GM18951 (cell line): ENCODE results near the gene IGFBP2.

Experiments
- POLR2A ChIP-seq: IDR thresholded peaks from 4 replicates; pipeline ENCODE4 v1.6.1; 2011; ENCODE audit warnings: mild to moderate bottlenecking; ENCODE audit not compliant: insufficient read length, insufficient read depth; ENCODE audit errors: extremely low read depth
- in situ Hi-C: fragments of 300-500 bp; cut with MboI; formaldehyde crosslinking; loops from one replicate; pipeline ENCODE4 v1.12.0; 2022; ENCODE audit warnings: low sequenced_read_pairs, mixed read lengths, inconsistent platforms; ENCODE audit not compliant: unreplicated experiment

The IGFBP2 gene

GRCh38 chr2:216665242-216665641, 32.0 kb downstream of the IGFBP2 start:
- no peak for TF ChIP-seq POLR2A
- in situ Hi-C loops: loop anchor here (5.0 kb wide), 1 partner anchor 148 kb away; no protein-coding TSS in a partner anchor

- no peak for TF ChIP-seq POLR2A
- in situ Hi-C loops: loop anchor here (5.0 kb wide), 1 partner anchor 148 kb away; no protein-coding TSS in a partner anchor
Observed at GRCh38 chr2:216665717-216666116, 32.5 kb downstream of the IGFBP2 start.

- no peak for TF ChIP-seq POLR2A
- in situ Hi-C loops: loop anchor here (5.0 kb wide), 1 partner anchor 149 kb away; no protein-coding TSS in a partner anchor
Observed at GRCh38 chr2:216666461-216667233, 33.4 kb downstream of the IGFBP2 start.

- TF ChIP-seq POLR2A: no peak
- in situ Hi-C loops: no loop called here
Observed at GRCh38 chr2:216670266-216671080, 37.3 kb downstream of the IGFBP2 start.

- no peak for TF ChIP-seq POLR2A
- in situ Hi-C loops: no loop called here
Observed at GRCh38 chr2:216671081-216671411, 37.8 kb downstream of the IGFBP2 start.

GRCh38 chr2:216671791-216672343, 38.6 kb downstream of the IGFBP2 start:
- TF ChIP-seq POLR2A: no peak
- in situ Hi-C loops: no loop called here

- in situ Hi-C loops: no loop called here
- no peak for TF ChIP-seq POLR2A
Observed at GRCh38 chr2:216672466-216672865, 39.2 kb downstream of the IGFBP2 start.

- no peak for TF ChIP-seq POLR2A
- in situ Hi-C loops: no loop called here
Observed at GRCh38 chr2:216673021-216673420, 39.8 kb downstream of the IGFBP2 start.

GRCh38 chr2:216673609-216674008, 40.4 kb downstream of the IGFBP2 start:
- in situ Hi-C loops: no loop called here
- TF ChIP-seq POLR2A: no peak

- in situ Hi-C loops: no loop called here
- TF ChIP-seq POLR2A: no peak
Observed at GRCh38 chr2:216674376-216674775, 41.2 kb downstream of the IGFBP2 start.

GRCh38 chr2:216676630-216677029, 43.4 kb downstream of the IGFBP2 start:
- TF ChIP-seq POLR2A: no peak
- in situ Hi-C loops: loop anchor here (25.0 kb wide), 1 partner anchor 1036 kb away; no protein-coding TSS in a partner anchor

- no peak for TF ChIP-seq POLR2A
- in situ Hi-C loops: loop anchor here (25.0 kb wide), 1 partner anchor 1035 kb away; no protein-coding TSS in a partner anchor
Observed at GRCh38 chr2:216677439-216678097, 44.3 kb downstream of the IGFBP2 start.

GRCh38 chr2:216678098-216678465, 44.9 kb downstream of the IGFBP2 start:
- no peak for TF ChIP-seq POLR2A
- in situ Hi-C loops: loop anchor here (25.0 kb wide), 1 partner anchor 1034 kb away; no protein-coding TSS in a partner anchor
